Hematopoietic multipotent progenitor cell treated with erythropoietin and hydrocortisone succinate and interleukin-3 and kit ligand, for 8 days (in vitro differentiated cells): Measurements from ENCODE around the gene SLC5A8.
"Not testable (repeated sequence)": the region's sequence is repeated elsewhere in the genome, so short reads cannot be mapped to it uniquely, and the experiment has no call there.

ENCODE experiments used
- DNase-seq: peaks from one replicate; pipeline ENCODE4 v3.0.0-alpha.2; 2015

The SLC5A8 gene

GRCh38 chr12:101168001-101168400 lies 42.0 kb downstream of the SLC5A8 start:
- no peak for DNase-seq

GRCh38 chr12:101166866-101167265 lies 43.2 kb downstream of the SLC5A8 start:
- no peak for DNase-seq

GRCh38 chr12:101165319-101165718 lies 44.7 kb downstream of the SLC5A8 start:
- no peak for DNase-seq

GRCh38 chr12:101145777-101146431 lies 64.1 kb downstream of the SLC5A8 start:
- not testable (repeated sequence) for DNase-seq

- no peak for DNase-seq
Measured at GRCh38 chr12:101127521-101128219, 82.4 kb downstream of the SLC5A8 start.

GRCh38 chr12:101117842-101118241 lies 92.2 kb downstream of the SLC5A8 start:
- no peak for DNase-seq

GRCh38 chr12:101116911-101117310 lies 93.1 kb downstream of the SLC5A8 start:
- DNase-seq, result no peak

GRCh38 chr12:101115326-101115725 lies 94.7 kb downstream of the SLC5A8 start:
- DNase-seq, result no peak

- no peak for DNase-seq
Measured at GRCh38 chr12:101111441-101111840, 98.6 kb downstream of the SLC5A8 start.

- DNase-seq, result no peak
Measured at GRCh38 chr12:101110866-101111265, 99.2 kb downstream of the SLC5A8 start.

- DNase-seq, result no peak
Measured at GRCh38 chr12:101108130-101108529, 101.9 kb downstream of the SLC5A8 start.

- DNase-seq, result no peak
Measured at GRCh38 chr12:101107032-101107763, 102.8 kb downstream of the SLC5A8 start.
